ENCODE measurements around the gene KLK7.

KLK7 gene

DNA sequence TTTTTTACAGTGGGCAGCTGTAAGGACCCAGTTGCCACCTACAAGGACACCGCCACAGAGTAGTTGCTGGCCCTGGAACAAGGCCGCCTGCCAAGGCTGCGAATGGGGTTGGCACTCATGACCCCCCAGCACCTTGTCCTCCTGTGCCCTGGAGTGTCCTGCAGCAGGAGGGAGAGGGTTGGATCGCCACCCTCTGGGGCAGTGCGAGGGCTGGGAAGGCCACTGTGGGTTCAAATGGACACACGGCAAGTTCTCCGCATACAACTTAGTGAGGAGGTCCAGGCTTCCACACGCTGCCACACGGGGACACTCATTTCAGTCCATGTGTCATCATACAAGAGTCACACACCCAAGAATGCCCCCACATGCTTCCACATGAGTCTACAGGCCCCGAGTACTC, 16.7 kb upstream of the KLK7 start:
- TF ChIP-seq YY1 (IDR thresholded peaks at IDR 0.05; ENCODE audit: low read depth) (no peak), CREB1 (IDR thresholded peaks at IDR 0.05; ENCODE audit: low read depth) (no peak), EGR1 (IDR thresholded peaks at IDR 0.05) (no peak), TCF12 (IDR thresholded peaks at IDR 0.05; ENCODE audit: low read depth) (no peak), FOXM1 (IDR thresholded peaks at IDR 0.05; ENCODE audit: borderline replicate concordance, low read depth) (no peak), TEAD4 (IDR thresholded peaks at IDR 0.05) (no peak), CEBPB (IDR thresholded peaks at IDR 0.05) (no peak), EP300 (IDR thresholded peaks at IDR 0.05; ENCODE audit: borderline replicate concordance) (no peak), USF1 (IDR thresholded peaks at IDR 0.05) (no peak), RAD21 (IDR thresholded peaks at IDR 0.05; ENCODE audit: low read depth) (no peak), TAF1 (IDR thresholded peaks at IDR 0.05; ENCODE audit: low read depth) (no peak), ZBTB7A (IDR thresholded peaks at IDR 0.05; ENCODE audit: low read depth) (no peak), NFIC (IDR thresholded peaks at IDR 0.05) (no peak)
- TF ChIP-seq, protein P1, sequence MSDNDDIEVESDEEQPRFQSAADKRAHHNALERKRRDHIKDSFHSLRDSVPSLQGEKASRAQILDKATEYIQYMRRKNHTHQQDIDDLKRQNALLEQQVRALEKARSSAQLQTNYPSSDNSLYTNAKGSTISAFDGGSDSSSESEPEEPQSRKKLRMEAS (IDR thresholded peaks at IDR 0.05) = no peak
- TF ChIP-seq, protein P2, sequence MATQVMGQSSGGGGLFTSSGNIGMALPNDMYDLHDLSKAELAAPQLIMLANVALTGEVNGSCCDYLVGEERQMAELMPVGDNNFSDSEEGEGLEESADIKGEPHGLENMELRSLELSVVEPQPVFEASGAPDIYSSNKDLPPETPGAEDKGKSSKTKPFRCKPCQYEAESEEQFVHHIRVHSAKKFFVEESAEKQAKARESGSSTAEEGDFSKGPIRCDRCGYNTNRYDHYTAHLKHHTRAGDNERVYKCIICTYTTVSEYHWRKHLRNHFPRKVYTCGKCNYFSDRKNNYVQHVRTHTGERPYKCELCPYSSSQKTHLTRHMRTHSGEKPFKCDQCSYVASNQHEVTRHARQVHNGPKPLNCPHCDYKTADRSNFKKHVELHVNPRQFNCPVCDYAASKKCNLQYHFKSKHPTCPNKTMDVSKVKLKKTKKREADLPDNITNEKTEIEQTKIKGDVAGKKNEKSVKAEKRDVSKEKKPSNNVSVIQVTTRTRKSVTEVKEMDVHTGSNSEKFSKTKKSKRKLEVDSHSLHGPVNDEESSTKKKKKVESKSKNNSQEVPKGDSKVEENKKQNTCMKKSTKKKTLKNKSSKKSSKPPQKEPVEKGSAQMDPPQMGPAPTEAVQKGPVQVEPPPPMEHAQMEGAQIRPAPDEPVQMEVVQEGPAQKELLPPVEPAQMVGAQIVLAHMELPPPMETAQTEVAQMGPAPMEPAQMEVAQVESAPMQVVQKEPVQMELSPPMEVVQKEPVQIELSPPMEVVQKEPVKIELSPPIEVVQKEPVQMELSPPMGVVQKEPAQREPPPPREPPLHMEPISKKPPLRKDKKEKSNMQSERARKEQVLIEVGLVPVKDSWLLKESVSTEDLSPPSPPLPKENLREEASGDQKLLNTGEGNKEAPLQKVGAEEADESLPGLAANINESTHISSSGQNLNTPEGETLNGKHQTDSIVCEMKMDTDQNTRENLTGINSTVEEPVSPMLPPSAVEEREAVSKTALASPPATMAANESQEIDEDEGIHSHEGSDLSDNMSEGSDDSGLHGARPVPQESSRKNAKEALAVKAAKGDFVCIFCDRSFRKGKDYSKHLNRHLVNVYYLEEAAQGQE (IDR thresholded peaks at IDR 0.05; ENCODE audit: low read depth) = no peak

GRCh38 chr19:50998686-50999085, 15.0 kb upstream of the KLK7 start:
- TF ChIP-seq TAF1 (IDR thresholded peaks at IDR 0.05; ENCODE audit: low read depth) = no peak
- TF ChIP-seq FOXM1 (IDR thresholded peaks at IDR 0.05; ENCODE audit: borderline replicate concordance, low read depth) = no peak
- TF ChIP-seq EGR1 (IDR thresholded peaks at IDR 0.05) = no peak
- TF ChIP-seq, protein P1 (IDR thresholded peaks at IDR 0.05) = no peak
- no peak for TF ChIP-seq USF1 (IDR thresholded peaks at IDR 0.05)
- no peak for TF ChIP-seq CREB1 (IDR thresholded peaks at IDR 0.05; ENCODE audit: low read depth)
- TF ChIP-seq ZBTB7A (IDR thresholded peaks at IDR 0.05; ENCODE audit: low read depth) = no peak
- no peak for TF ChIP-seq TEAD4 (IDR thresholded peaks at IDR 0.05)
- TF ChIP-seq RAD21 (IDR thresholded peaks at IDR 0.05; ENCODE audit: low read depth) = no peak
- no peak for TF ChIP-seq NFIC (IDR thresholded peaks at IDR 0.05)
- TF ChIP-seq YY1 (IDR thresholded peaks at IDR 0.05; ENCODE audit: low read depth) = no peak
- TF ChIP-seq, protein P2 (IDR thresholded peaks at IDR 0.05; ENCODE audit: low read depth) = no peak
- no peak for TF ChIP-seq TCF12 (IDR thresholded peaks at IDR 0.05; ENCODE audit: low read depth)
- TF ChIP-seq CEBPB (IDR thresholded peaks at IDR 0.05) = no peak

DNA sequence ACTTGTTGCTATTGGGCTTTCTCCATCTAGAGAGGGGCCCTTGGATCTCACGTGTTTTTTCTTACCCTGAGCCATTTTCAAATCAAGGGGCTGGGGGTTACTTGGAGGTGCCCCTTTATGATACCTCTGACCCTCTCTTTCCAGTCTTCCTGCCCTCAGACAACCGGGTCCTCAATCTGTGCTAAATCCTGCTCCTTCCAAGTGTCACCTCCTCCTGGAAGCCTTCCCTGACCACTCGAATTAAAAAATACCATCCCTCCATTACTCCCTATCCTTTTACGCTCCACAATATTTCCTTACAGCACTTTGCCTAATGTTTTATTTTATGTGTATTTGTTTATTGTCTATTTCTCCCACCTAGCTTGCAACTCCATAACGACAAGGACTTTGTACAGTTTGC, 14.3 kb upstream of the KLK7 start:
- TF ChIP-seq CEBPB (IDR thresholded peaks at IDR 0.05) = no peak
- TF ChIP-seq RAD21 (IDR thresholded peaks at IDR 0.05; ENCODE audit: low read depth) = no peak
- TF ChIP-seq, protein P1 (IDR thresholded peaks at IDR 0.05) = no peak
- TF ChIP-seq EP300 (IDR thresholded peaks at IDR 0.05; ENCODE audit: borderline replicate concordance) = no peak
- TF ChIP-seq CREB1 (IDR thresholded peaks at IDR 0.05; ENCODE audit: low read depth) = no peak
- no peak for TF ChIP-seq EGR1 (IDR thresholded peaks at IDR 0.05)
- TF ChIP-seq TEAD4 (IDR thresholded peaks at IDR 0.05) = no peak
- no peak for TF ChIP-seq TAF1 (IDR thresholded peaks at IDR 0.05; ENCODE audit: low read depth)
- no peak for TF ChIP-seq FOXM1 (IDR thresholded peaks at IDR 0.05; ENCODE audit: borderline replicate concordance, low read depth)
- no peak for TF ChIP-seq ZBTB7A (IDR thresholded peaks at IDR 0.05; ENCODE audit: low read depth)
- TF ChIP-seq USF1 (IDR thresholded peaks at IDR 0.05) = no peak
- no peak for TF ChIP-seq NFIC (IDR thresholded peaks at IDR 0.05)
- TF ChIP-seq YY1 (IDR thresholded peaks at IDR 0.05; ENCODE audit: low read depth) = no peak
- TF ChIP-seq, protein P2 (IDR thresholded peaks at IDR 0.05; ENCODE audit: low read depth) = no peak
- TF ChIP-seq TCF12 (IDR thresholded peaks at IDR 0.05; ENCODE audit: low read depth) = no peak

Data from Ishikawa (cell line).